IPS DF 4.7 (cell line): Measurements from ENCODE around the gene ITLN1.

Experiments used
- DNase-seq: peaks from one replicate; pipeline ENCODE4 v3.0.0-alpha.2; 2013; ENCODE audit warnings: low spot score; ENCODE audit errors: extremely low read depth

Gene ITLN1

DNA sequence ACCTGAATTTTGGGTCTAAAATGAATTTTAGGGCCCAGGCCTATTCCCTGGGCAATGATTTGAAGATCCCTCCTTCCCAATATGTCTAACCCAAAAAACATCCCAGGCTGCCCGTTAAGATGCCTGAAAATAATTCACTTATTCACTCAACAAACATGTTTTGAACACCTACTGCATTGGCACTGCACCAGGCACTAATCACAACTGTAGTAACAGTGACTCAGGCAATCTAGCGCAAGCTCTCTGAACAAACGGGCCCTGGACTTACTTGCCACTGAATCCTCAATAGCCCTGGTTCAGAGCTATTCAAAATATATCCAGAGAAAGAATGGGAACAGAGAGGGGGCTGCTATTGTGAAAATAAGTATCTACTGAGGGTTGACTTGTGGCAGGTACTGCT lies 26.5 kb downstream of the ITLN1 start:
- DNase-seq = no peak

DNA sequence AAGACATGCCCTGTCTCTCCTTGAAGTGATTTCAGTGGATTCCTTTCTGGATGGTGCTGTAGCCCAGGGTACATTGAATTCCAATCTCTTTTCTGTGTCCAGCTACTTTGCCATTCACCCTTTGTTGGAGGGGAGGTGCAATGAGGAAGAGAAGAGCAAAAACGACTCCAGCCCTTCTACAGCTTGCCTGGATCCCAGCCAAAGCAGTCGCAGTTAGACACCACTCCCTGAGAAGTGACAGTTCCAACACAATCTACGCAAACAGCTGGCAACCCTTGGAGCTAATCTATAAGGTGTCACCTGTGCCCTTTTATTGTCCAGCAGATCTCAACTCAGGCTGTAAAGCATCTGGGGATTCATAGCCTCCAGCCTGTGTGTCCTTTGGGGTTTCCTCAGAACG lies 26.9 kb downstream of the ITLN1 start:
- DNase-seq = no peak

DNA sequence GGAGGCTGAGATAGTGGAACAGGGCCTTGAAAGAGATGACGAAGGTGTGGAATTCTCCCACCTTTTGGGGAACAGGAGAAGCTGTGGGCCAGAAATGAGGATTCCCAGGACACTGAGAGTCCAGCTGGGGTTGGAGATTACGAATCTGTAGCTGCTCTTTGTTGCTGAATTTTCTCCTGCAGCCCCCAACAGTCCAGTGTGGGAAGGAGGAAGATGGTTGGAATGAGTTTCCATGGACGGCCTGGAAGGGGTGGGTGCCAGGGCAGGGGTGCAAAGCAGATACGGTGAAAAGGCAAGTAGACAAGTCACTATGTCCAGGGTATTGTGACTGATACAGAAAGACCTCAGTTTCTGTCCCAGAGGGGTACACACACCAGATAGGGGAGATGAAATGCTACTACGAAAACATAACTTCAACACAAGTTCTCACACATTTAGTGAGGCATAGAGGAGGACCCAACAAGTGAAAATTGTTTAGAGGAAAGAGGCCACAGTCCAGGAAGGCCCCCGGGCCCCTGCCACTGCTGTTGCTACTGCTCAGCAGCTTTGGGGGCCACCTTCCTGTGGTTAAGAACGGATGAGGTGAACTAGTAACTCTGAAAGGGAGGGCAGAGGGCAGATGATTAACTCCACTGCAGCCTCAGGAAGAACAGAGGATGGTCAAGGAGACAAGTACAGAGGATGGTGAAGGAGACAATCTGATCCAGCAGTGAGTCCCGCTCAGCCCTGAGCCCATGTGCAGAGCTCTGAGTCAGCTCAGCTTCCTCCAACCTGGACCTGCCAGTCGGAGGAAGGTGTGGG lies 29.6 kb downstream of the ITLN1 start:
- no peak for DNase-seq

- DNase-seq = no peak
These were observed 31.2 kb downstream of the ITLN1 start for GRCh38 chr1:160853754-160854153.

- no peak for DNase-seq
These were observed 32.0 kb downstream of the ITLN1 start for GRCh38 chr1:160853014-160853413.

GRCh38 chr1:160850993-160851392 lies 34.0 kb downstream of the ITLN1 start:
- DNase-seq = no peak

GRCh38 chr1:160850541-160850940 lies 34.4 kb downstream of the ITLN1 start:
- DNase-seq = no peak

DNA sequence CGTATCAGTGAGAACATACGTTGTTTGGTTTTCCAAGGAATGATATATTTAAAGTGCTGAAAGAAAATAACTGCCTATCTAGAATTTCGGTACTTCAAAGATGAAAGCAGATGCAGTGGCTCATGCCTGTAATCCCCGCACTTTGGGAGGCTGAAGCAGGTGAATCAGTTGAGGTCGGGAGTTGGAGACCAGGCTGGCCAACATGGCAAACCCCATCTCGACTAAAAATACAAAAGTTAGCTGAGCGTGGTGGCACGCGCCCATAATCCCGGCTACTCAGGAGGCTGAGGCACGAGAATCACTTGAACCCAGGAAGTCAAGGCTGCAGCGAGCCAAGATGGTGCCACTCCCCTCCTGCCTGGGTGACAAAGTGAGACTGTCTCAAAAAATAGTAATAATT lies 38.7 kb downstream of the ITLN1 start:
- no peak for DNase-seq

- DNase-seq = no peak
These were observed 40.3 kb downstream of the ITLN1 start for GRCh38 chr1:160844447-160845232.

- no peak for DNase-seq
These were observed 43.9 kb downstream of the ITLN1 start for GRCh38 chr1:160841079-160841478.

GRCh38 chr1:160839746-160840145 lies 45.2 kb downstream of the ITLN1 start:
- no peak for DNase-seq

DNA sequence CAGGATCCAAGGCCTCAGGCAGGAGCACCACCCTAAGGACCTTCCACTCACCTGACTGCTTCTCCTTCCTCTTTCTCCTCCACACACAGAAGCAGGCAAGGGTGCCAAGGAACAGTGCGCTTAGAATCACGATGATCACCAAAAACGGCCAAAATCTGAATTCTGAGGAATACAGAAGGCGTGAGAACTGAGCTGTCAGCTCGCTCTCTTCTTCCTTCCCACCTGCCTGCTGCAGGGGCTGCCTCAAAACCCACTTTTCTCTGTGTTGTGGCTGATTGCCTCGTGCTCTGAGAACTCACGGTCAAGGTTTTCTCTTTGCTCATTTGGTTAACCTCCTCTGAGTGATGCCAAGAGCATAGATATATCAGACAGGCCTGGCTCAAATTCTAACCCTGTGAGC lies 46.1 kb downstream of the ITLN1 start:
- no peak for DNase-seq

GRCh38 chr1:160837558-160838205 lies 47.3 kb downstream of the ITLN1 start:
- DNase-seq = no peak

DNA sequence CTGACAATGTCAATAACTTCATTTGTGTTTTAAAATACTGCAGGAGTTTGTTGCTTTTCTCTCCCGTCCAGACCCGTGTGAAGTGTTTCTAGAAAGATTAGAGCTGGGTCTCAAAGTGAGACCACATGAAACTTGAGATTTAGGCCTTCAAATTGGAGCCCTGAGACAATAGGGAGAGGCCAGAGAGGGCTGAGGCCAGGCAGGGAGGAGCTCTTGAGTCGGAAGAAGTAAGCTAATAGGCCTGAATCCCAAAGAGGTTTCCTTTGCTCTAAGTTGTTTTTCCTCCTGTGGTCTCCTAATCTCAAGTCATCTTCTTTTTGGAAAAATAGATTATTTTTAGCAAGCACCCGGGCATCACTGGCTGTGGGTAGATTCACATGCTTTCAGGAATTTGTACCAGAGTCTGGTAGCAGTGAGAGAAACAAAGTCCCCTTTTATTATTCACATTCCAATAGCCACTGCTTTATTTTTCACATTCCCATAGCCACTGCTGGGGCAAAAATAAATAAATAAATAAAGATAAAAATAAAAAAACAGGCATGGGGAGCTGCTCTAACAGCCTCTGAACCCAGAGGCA lies 47.9 kb downstream of the ITLN1 start:
- no peak for DNase-seq

DNA sequence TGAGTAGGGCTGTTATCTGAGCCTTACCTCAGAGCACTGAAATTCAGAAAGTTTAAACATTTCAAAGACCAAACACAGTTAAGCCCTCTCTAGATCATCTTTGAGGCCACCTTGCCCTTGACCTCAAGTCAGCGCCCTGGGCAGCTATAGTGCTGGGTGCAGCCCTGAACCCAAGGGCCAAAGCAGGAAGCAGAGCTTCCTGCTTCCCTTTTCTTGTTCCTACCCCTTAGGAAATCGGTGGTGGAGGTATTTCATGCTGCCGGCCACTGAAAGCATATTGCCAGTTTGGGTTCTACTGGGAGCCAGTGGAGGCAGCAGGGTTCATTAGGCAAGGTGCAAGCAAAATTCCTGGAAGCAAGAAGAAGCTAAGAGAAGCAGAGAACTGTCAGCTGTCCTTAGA lies 48.4 kb downstream of the ITLN1 start:
- DNase-seq = no peak

DNA sequence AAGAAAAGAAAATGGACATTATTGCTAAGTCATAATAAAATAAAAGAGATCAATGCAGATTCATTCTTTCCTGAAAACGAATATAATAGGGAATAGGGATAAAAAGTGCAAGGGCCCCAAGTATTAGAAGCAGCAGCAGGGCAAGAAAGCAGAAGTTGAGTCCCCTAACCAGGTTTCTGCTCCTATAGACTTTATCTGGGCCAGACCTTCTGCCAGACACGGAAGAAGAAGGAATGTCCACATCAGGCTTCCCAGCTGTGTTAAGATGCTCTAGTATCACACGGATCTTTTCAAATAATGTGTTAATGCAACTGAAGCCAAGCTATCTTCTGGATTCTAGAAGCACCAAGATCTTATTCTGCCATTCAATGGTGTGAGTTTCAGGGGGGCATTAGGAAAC lies 49.2 kb downstream of the ITLN1 start:
- no peak for DNase-seq

GRCh38 chr1:160834945-160835565 lies 49.9 kb downstream of the ITLN1 start:
- no peak for DNase-seq

DNA sequence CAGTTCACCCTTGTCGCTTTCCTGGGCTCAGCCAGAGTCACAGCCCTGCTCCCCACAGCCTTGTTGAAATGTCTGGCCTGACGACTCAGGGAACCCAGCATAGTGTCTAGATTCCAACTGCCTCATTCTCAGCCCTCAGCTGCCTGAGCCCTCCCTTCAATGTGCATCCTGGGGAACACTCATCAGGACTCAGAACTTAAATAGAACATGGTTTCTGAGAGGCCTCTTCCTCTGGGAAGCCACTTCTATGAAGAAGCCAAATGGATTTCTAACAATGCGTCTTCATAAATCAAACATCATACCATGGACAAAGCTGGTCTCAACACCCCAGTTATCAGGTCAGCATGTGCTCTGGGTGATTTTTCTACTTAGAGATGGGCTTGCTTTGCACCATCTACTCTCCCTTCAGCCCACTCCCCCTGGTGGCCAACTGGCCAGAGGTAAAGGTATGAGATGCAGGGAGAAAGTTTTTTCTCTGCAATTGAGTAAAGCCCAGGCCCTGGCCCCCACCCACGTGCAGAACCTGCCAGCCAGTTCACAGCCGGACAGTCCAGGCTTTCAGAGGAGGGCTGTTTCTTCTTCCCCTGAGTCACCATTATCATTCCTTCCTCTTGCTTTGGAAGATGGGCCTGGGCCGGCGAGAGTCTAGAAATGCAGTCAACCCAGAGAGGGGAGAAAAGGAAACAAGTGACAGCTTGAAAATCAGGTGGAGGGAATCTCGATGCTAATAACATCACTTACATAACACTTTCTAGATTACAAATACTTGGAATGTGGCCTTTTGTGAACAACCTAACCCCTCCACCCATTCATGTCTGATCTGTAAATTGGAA lies 54.4 kb downstream of the ITLN1 start:
- DNase-seq = no peak

- no peak for DNase-seq
These were observed 55.2 kb downstream of the ITLN1 start for GRCh38 chr1:160829766-160830165.

DNA sequence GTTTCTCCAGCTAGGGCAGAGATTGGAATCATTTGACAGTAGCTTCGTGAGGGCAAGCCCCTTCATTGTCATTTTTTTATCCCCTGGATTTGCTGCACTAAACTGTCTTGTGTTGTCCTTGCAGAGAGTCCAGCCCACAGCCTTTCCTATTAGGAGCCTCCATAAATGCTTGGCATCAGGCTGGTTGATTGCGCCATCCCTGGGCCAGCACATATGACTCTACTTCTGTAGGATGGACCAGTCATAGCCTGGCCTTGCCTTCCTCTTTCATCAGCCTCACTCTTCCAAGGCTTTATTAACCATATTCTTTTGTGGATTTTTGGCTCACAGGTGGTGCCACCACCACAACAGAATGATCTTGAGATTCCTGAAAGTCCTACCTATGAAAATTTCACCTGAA lies 57.6 kb downstream of the ITLN1 start:
- DNase-seq = no peak

- no peak for DNase-seq
These were observed 58.4 kb downstream of the ITLN1 start for GRCh38 chr1:160826546-160826945.
